Stimulated activated CD4-positive, alpha-beta T cell treated with anti-CD3 and anti-CD28 coated beads, TNF-alpha, amount 100 ng/mL, for 24 hours (primary cell): Measurements from ENCODE around the gene WFS1.

Experiments used
- DNase-seq, 3 experiments: peaks; one replicate each; pipeline ENCODE4 v3.0.0-alpha.2; 2020; ENCODE audit warnings: low read depth in 3 of 3

WFS1 gene

GRCh38 chr4:6324461-6324998 is 54.9 kb downstream of the WFS1 start:
- no peak for DNase-seq

- no peak for DNase-seq
Measured at GRCh38 chr4:6324999-6325787, 55.5 kb downstream of the WFS1 start.

- no peak for DNase-seq
Measured at GRCh38 chr4:6325788-6326290, 56.2 kb downstream of the WFS1 start.

- no peak for DNase-seq
Measured at GRCh38 chr4:6326312-6327060, 56.8 kb downstream of the WFS1 start.

- DNase-seq, result peak; percentile 59 to 77 (median 60)
Measured at GRCh38 chr4:6327220-6327917, 57.7 kb downstream of the WFS1 start.

- DNase-seq, result no peak
Measured at GRCh38 chr4:6328526-6328925, 58.9 kb downstream of the WFS1 start.

- DNase-seq, result no peak
Measured at GRCh38 chr4:6329478-6330383, 60.1 kb downstream of the WFS1 start.

GRCh38 chr4:6330384-6330767 is 60.7 kb downstream of the WFS1 start:
- DNase-seq, result no peak

- no peak for DNase-seq
Measured at GRCh38 chr4:6331018-6331417, 61.4 kb downstream of the WFS1 start.

- DNase-seq, result no peak
Measured at GRCh38 chr4:6331468-6331867, 61.8 kb downstream of the WFS1 start.

GRCh38 chr4:6332042-6332668 is 62.5 kb downstream of the WFS1 start:
- peak in 1 of 3 experiments; percentile 19 for DNase-seq

- no peak for DNase-seq
Measured at GRCh38 chr4:6332669-6333050, 63.0 kb downstream of the WFS1 start.

- no peak for DNase-seq
Measured at GRCh38 chr4:6333301-6334202, 63.9 kb downstream of the WFS1 start.

GRCh38 chr4:6334203-6334887 is 64.7 kb downstream of the WFS1 start:
- DNase-seq, result no peak

- DNase-seq, result no peak
Measured at GRCh38 chr4:6335040-6335590, 65.5 kb downstream of the WFS1 start.

- DNase-seq, result no peak
Measured at GRCh38 chr4:6336166-6336565, 66.5 kb downstream of the WFS1 start.

- DNase-seq, result no peak
Measured at GRCh38 chr4:6337331-6337935, 67.8 kb downstream of the WFS1 start.
